ENCODE results near the gene RAE1.

The RAE1 gene

DNA sequence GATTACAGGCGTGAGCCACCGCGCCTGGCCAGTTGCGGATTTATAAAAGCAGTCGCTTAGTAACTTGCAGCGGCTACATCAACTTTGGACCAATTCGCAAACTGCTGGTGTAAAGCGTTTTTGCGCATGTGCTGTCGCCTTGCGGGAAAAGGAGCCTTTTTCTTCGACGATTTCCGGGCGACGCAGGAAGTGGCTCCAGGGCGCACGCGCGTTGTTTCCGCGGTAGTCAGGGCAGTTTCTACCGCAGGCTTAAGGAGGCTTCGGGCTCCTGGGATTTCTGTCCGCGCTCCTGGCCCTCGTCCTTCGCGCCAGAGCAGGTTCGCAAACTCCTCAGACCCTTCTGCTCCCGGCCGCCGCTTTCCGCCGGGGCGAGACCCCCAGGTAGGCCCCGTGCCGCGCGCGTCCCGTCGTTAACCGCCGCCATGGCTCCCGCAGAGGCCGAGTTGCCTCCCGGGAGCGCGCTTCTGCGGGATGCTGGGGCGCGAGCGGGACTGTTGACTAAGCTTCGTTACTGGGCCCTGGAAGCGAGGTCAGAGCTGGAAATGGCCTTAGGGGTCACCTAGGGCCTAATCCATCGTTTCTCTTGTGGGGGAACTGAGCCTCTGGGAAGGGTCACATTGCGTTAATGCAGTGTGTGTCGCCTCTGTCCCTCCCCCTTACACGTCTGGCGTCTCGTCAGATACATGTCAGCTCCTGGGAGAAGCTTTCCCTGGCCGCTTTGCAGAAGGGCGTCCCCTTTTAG, at the start of gene RAE1:
Gene RAE1, plus strand, starts transcription at position 214 of the 742 bp plus-strand sequence. CDS start 2,784 bp downstream, outside the sequence.
- peak; percentile 92 for DNase-seq

- DNase-seq, result no peak
Observed at GRCh38 chr20:57306747-57307146, 44.3 kb upstream of the RAE1 start.

GRCh38 chr20:57308451-57309271, 42.4 kb upstream of the RAE1 start:
- DNase-seq, result no peak

DNA sequence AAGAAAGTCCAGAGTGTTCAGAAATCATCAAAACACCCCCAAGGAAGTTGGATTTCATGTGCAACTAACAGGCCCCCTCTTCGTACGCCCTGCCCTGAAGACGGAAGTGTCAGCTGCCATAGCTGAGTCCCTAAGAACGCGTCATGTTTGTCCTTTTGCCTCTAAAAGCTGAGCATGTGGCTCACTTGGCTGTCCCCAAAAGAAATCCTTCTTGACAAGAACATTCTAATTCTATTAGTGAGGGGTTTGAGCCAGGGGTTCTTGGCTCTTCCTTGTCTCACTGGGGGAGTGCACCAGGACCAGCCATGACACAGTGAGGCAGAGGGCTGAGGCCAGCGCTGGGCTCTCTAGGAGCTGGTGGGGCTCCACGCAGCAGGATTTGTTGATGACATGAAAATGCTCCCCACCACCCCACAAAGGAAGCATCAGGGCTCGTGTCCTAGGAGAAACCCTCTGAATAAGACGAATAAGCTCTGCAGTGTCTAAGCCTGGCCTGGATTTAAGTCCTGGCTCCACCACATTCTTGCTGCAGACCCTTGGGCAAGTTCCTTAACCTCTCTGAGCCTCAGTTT, 41.4 kb upstream of the RAE1 start:
- no peak for DNase-seq

DNA sequence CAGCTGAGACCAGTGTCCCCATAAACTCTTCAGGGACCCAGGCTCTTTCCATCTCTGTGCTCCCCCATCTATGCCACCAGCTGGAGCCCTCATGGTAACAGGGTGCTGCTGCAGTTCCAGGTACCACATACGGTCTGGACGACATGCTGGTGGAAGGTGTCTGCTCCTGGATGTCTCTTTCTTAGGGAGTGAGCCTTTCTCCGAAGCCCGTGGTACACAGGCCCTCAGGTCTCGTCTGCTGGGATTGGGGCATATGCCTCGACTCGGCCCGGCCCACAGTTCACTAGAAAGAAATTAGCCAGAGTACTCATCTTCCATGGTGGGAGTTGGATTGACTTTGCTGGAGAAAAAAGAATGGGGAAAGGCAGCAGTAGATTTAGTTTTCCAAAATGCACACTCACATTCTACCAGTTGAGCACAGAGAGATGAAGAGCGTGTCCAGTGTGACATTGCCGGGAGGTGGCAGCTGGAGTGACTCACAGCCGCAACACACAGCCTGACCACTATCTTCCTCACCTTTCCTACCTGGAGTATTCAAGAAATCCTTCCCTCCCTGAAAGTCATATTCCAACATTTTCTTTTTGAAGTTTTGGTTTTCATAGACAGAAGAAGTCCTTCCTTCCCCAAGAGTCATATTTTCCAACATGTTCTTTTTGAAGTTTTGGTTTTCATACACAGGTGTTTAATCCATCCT, 40.1 kb upstream of the RAE1 start:
- no peak for DNase-seq

DNA sequence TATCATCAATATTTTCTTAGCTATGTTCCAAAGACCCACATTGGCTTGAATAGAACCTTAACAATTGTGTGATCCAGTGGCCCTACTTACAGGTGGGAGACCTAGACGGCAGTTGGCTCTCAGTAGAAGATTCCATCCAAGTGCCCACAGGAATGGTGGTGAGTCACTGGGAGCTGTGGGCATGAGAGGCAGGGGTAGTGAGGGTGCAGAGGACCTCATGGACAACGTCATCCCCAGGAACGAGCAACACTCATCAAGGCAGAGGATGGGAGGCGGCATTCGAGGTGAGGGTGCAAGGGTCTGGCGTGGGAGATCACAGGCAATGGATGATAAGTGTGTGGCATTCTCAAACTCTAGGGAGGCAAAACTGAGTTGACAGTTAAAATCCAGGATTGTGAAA, 38.9 kb upstream of the RAE1 start:
- no peak for DNase-seq

DNA sequence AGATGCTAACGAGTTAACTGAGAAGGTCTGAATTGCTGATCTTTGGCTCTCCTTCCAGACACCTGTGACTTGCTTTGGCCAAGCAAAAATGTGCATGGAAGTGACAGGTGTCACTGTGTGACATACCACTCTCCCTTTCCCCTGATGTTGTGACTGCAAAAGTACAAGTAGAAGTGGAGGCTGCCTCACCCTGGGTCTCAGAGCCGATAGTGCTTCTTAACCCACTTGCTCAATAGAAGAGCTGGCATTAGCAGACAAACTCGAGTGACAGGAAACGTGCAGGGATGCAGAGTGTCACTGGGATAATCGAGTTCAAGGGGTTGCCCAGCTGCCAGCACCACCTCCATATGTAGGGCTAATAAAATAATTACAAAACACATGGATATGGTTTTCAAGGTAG, 37.8 kb upstream of the RAE1 start:
- no peak for DNase-seq

- DNase-seq, result no peak
Observed at GRCh38 chr20:57313951-57314350, 37.1 kb upstream of the RAE1 start.

DNA sequence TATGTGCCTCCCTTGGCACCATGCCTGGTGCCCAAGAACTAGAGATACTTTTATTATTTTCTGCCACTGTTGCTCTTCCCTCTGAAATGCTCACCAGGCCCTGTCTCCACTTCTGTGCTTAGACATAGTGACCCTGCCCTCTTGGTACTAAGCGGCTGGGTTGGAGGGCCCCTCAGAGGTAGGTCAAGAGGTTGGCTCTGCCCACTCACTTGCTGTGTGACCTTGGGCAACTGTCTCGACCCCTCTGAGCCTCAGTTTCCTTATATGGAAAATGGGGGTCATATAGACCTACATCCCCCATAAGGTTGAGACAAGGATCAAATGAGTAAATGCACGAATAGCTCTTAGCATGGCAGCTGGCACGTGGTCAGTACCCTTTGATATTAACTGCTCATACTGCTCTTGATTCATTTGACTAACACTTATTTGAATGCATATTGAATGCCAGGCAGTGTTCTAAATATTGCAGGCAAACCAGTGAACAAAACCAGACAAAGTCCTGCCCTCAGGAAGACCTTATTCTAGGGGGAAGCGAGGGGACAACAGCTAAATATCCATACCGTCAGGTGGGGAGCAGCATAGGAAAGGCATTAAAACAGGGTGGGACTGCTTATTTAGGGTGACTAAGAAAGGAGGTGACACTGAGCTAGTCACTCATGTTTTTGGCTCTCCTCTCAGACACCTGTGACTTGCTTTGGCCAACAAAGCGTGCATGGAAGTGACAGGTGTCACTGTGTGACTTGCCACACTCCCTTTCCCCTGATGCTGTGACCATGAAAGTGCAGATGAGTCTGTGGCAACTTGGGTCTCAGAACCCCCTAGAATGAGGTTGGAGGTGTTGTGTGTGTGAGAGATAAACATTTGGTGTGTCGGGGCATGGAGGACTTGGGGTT, 35.7 kb upstream of the RAE1 start:
- DNase-seq, result no peak

GRCh38 chr20:57315976-57316480, 35.0 kb upstream of the RAE1 start:
- no peak for DNase-seq

DNA sequence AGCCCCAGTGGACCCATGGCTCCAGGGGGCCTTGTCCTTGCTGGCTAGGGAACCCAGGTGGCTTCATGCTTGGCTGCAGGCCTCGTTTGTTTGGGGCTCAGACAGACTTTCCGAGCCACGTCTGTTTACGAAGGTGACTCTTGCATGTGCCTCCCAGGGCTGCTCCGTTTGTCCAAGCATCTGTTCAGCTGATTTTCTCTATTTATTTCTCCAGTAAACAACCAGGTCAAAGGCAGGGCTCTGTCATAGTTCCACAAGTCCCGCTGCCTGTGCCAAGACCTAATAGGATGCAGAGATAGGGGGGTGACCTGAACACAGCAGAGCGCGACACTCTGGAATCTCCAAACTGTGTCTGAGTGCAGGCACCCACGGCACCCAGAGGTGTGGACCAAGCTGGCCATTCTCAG, 34.3 kb upstream of the RAE1 start:
- DNase-seq, result no peak

DNA sequence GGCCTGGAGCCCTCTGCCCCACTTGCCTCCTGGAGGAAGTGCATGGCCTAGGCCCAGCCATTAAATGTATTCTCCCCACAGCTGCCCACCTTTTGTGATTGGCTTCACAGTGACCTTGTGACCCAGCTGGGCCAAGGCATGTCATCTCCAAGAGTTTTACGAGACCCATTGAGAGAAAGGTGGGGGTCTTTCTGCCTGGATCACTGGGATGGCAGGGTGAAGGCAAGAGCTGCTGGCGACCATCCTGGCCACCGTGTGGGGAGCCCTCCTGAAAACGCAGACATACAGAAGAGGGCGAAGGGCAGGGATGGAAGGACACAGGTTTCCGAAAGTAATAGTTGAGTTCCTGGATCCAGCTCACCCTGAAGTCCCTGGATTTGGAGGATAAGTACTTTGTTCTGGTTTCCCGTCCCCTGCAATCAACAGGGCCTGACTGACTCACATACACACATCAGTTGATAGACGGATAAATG, 33.7 kb upstream of the RAE1 start:
- no peak for DNase-seq

DNA sequence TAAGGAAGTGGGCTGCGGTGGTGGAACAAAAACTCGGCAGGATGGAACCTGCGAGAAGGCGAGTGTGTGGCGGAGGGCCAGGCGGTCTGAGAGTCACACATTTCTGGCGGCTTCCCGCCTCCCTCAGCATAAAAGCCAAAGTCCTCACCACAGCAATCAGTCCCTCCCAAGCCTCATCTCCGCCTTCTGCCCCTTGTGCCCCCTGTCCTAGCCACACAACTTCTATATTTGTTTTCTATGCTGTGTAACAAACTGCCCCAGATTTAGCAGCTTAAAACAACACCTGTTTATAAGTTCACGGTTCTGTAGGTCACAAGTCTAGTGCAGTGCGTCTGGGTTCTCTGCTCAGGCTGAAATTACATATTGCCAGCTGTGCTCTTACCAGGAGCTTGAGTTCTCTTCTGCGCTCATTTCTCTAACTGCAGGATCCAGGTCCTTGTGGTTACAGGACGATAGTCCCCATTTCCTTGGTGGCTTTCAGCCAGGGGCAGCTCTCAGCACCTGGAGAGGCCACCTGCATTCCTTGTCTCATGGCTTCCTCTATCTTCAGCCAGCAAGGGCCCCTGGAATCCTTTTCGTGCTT, 33.2 kb upstream of the RAE1 start:
- no peak for DNase-seq

DNA sequence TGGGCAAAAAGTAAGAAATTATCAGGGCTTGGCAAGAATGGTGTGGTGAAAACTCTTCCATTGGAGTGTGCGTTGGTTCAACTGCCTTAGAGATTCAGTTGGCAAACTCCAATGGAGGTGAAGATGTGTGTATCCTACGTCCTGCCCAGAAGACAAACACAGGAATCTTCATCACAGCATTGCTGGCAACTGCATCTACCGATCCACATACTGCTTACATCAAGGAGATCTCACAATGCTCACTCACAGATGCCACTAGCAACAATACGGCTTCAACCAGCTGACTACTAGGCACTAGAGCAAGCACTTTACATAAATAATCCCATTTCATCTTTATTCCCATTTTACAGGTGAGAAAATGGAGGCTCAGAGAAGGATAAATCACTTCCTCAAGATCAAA, 31.5 kb upstream of the RAE1 start:
- DNase-seq, result no peak

DNA sequence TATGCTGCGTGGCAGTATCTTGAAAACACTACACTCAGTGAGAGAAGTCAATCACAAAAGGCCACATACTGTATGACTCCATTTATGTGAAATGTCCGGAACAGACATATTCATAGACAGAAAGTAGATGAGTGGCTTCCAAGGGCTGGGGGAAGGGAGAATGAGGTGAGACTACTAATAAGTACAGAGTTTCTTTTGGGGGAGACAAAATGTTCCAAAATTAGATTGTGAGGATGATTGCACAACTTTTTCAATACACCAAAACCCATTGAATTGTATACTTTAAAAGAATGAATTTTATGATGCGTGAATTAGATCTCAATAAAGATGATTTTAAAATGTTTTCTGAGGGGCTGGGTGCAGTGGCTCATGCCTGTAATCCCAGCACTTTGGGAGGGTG, 30.7 kb upstream of the RAE1 start:
- no peak for DNase-seq

DNA sequence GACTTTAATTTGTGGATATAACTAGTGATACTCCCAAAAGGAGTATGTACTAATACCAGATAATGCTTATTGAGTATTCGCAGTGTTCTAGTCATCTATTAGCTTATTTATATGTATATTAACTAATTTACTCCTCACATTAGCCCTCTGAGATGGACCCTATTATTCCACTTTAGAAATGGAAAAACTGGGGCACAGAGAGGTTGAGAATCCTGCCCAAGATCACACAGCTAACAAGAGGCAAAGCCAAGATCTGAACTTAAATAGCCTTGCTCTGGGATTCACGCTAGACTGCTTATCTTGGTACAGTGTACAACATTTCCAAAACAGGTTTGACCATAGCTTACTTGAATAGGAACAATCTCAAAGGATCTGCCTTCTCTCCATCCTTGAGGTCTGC, 29.9 kb upstream of the RAE1 start:
- DNase-seq, result no peak

DNA sequence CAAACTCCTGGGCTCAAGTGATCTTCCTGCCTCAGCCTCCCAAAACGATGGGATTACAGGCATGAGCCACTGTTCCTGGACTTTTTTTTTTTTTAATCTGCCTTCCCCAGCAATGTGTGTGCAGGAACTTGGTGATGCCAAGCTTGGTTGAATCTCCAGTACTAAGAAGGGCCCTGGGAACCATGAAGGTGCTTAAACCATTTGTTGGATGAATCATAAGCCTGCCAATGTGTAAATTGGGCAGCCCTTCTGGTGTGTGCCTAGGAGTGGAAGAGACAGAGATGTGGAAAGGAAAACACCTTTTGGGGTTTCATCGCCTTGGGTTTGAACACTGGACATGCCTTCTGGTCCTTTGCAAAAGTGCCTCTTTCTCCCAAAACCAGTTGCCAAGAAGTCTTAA, 28.6 kb upstream of the RAE1 start:
- no peak for DNase-seq

DNA sequence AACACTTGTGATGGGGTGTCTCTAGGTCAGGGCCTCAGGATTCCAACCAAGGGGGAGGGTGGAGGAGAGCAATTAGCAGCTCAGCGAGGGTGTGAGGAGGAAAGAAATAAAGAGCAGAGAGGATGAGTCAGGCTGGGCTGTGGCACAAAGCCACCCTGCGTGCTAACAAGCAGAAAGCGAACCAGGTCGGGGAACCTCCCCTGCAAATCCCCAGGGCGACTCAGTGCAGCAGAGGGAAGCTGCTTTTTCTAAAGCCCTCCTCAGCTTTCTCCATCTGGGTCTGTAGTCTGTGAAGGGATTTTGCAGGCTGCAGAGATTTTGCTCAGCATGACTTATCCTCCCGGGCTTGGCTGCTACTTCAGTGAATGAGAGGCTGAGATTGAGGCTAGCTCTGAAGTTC, 28.0 kb upstream of the RAE1 start:
- no peak for DNase-seq

- DNase-seq, result no peak
Observed at GRCh38 chr20:57325632-57326356, 25.3 kb upstream of the RAE1 start.

GRCh38 chr20:57326667-57327455, 24.2 kb upstream of the RAE1 start:
- DNase-seq, result peak; percentile 34
